GM19099 (cell line): ENCODE data around the gene C16orf95.

Experiments used
- POLR2A ChIP-seq: IDR thresholded peaks from 3 replicates; pipeline ENCODE4 v1.6.1; 2011; ENCODE audit warnings: low read depth; ENCODE audit not compliant: insufficient read length; ENCODE audit errors: extremely low read depth

C16orf95 gene

GRCh38 chr16:87338155-87338765 lies 21.1 kb upstream of the C16orf95 start:
- TF ChIP-seq POLR2A: no peak

- TF ChIP-seq POLR2A: no peak
Measured at GRCh38 chr16:87337262-87337771, 20.1 kb upstream of the C16orf95 start.

- no peak for TF ChIP-seq POLR2A
Measured at GRCh38 chr16:87336434-87337240, 19.4 kb upstream of the C16orf95 start.

GRCh38 chr16:87335625-87336433 lies 18.6 kb upstream of the C16orf95 start:
- TF ChIP-seq POLR2A: no peak

- no peak for TF ChIP-seq POLR2A
Measured at GRCh38 chr16:87334651-87335624, 17.7 kb upstream of the C16orf95 start.

- no peak for TF ChIP-seq POLR2A
Measured at GRCh38 chr16:87333581-87334331, 16.6 kb upstream of the C16orf95 start.

- no peak for TF ChIP-seq POLR2A
Measured at GRCh38 chr16:87333101-87333500, 15.9 kb upstream of the C16orf95 start.

GRCh38 chr16:87332150-87332549 lies 15.0 kb upstream of the C16orf95 start:
- TF ChIP-seq POLR2A: no peak

GRCh38 chr16:87331241-87331801 lies 14.1 kb upstream of the C16orf95 start:
- no peak for TF ChIP-seq POLR2A

GRCh38 chr16:87330646-87331045 lies 13.5 kb upstream of the C16orf95 start:
- no peak for TF ChIP-seq POLR2A

- no peak for TF ChIP-seq POLR2A
Measured at GRCh38 chr16:87330257-87330624, 13.0 kb upstream of the C16orf95 start.

GRCh38 chr16:87329436-87330256 lies 12.5 kb upstream of the C16orf95 start:
- no peak for TF ChIP-seq POLR2A
